OCI-LY1 (cell line): ENCODE data around the gene RUVBL1.

ENCODE experiments used
- H2AFZ ChIP-seq: fragments of 200-600 bp; sonication (generic), shearing (Covaris generic); 2 replicates; pipeline ENCODE4 v1.6.0; 2014; ENCODE audit warnings: antibody characterized with exemption, mild to moderate bottlenecking, low read length
- H3F3A ChIP-seq: fragments of 200-600 bp; sonication (generic), shearing (Covaris generic); 2 replicates; pipeline ENCODE4 v1.6.0; 2014; ENCODE audit warnings: mild to moderate bottlenecking, antibody characterized with exemption, low read length, moderate library complexity; ENCODE audit not compliant: insufficient read depth
- H3K27ac ChIP-seq: fragments of 200-600 bp; sonication (generic); 2 replicates; pipeline ENCODE4 v1.5.1; 2014; ENCODE audit warnings: low read length, mixed run types, mild to moderate bottlenecking, low read depth; ENCODE audit not compliant: poor library complexity, severe bottlenecking
- H3K27me3 ChIP-seq: fragments of 200-600 bp; sonication (generic); 2 replicates; pipeline ENCODE4 v1.6.0; 2014; ENCODE audit warnings: antibody characterized with exemption, mild to moderate bottlenecking, low read length, moderate library complexity; ENCODE audit not compliant: insufficient read depth
- H3K36me3 ChIP-seq: fragments of 200-600 bp; sonication (generic); 2 replicates; pipeline ENCODE4 v1.6.1; 2014; ENCODE audit warnings: mild to moderate bottlenecking, antibody characterized with exemption, low read length, moderate library complexity, mixed read lengths; ENCODE audit not compliant: insufficient read depth
- H3K4me1 ChIP-seq: fragments of 200-600 bp; sonication (generic); 2 replicates; pipeline ENCODE4 v1.5.1; 2014; ENCODE audit warnings: mild to moderate bottlenecking, low read length, moderate library complexity; ENCODE audit not compliant: insufficient read depth, severe bottlenecking
- H3K4me2 ChIP-seq: fragments of 200-600 bp; sonication (generic), shearing (Covaris generic); 2 replicates; pipeline ENCODE4 v1.6.1; 2014; ENCODE audit warnings: low read length
- H3K4me3 ChIP-seq: fragments of 200-600 bp; sonication (generic); 2 replicates; pipeline ENCODE4 v1.5.1; 2014; ENCODE audit warnings: low read length, low read depth, mild to moderate bottlenecking, mixed read lengths; ENCODE audit not compliant: poor library complexity, severe bottlenecking
- H3K79me2 ChIP-seq: fragments of 200-600 bp; shearing (Covaris generic); 2 replicates; pipeline ENCODE4 v1.6.1; 2016; ENCODE audit warnings: mixed run types, low read length, mixed read lengths; ENCODE audit not compliant: insufficient read depth
- H3K9ac ChIP-seq: fragments of 200-600 bp; sonication (generic), shearing (Covaris generic); 2 replicates; pipeline ENCODE4 v1.6.1; 2014; ENCODE audit warnings: mild to moderate bottlenecking, low read length, mixed read lengths
- H3K9me2 ChIP-seq: fragments of 200-600 bp; sonication (generic), shearing (Covaris generic); 2 replicates; pipeline ENCODE4 v1.6.1; 2014; ENCODE audit warnings: low read depth, mild to moderate bottlenecking, low read length, mixed read lengths
- H3K9me3 ChIP-seq: fragments of 200-600 bp; shearing (Covaris generic); 2 replicates; pipeline ENCODE4 v1.6.1; 2014; ENCODE audit warnings: low read length, mixed read lengths
- H4K20me1 ChIP-seq: fragments of 200-600 bp; sonication (generic), shearing (Covaris generic); 2 replicates; pipeline ENCODE4 v1.6.0; 2016; ENCODE audit warnings: mild to moderate bottlenecking, low read length; ENCODE audit not compliant: insufficient read depth
- CTCF ChIP-seq: fragments of 200-600 bp; sonication (generic), shearing (Covaris generic); IDR thresholded peaks from 2 replicates; pipeline ENCODE4 v1.5.1; 2017; ENCODE audit warnings: mild to moderate bottlenecking, antibody characterized with exemption, low read length, moderate library complexity, mixed read lengths
- EZH2 ChIP-seq: fragments of 200-600 bp; sonication (generic), shearing (Covaris generic); IDR thresholded peaks from 2 replicates; pipeline ENCODE4 v1.8.0; 2017; ENCODE audit warnings: borderline replicate concordance, mixed run types, mild to moderate bottlenecking, antibody characterized with exemption, low read length, moderate library complexity, mixed read lengths

The RUVBL1 gene

GRCh38 chr3:128128251-128128650 lies 4.6 kb upstream of the RUVBL1 start:
- Histone ChIP-seq H2AFZ (no peak overlapping the region), H3K4me1 (peaks cover 6% of the 10 kb centered on the region), H3K27ac (no peak overlapping the region), H3K36me3 (no peaks in the 10 kb centered on the region), H3K9me2 (no peaks in the 10 kb centered on the region), H3K27me3 (no peaks in the 10 kb centered on the region), H3K9ac (no peak overlapping the region), H3K79me2 (peaks cover 3% of the 10 kb centered on the region), H3K4me2 (no peak overlapping the region), H3K9me3 (no peaks in the 10 kb centered on the region), H4K20me1 (no peaks in the 10 kb centered on the region), H3K4me3 (no peak overlapping the region), H3F3A (no peaks in the 10 kb centered on the region)
- no peak for TF ChIP-seq CTCF

- H3K79me2 ChIP-seq: peaks cover 12% of the 10 kb centered on the region
- no peak for TF ChIP-seq EZH2
- TF ChIP-seq CTCF: no peak
- no peaks in the 10 kb centered on the region for H3K27me3 ChIP-seq
- H3K9me3 ChIP-seq: no peaks in the 10 kb centered on the region
- peaks cover under 1% of the 10 kb centered on the region; the same call in 1 of the 2 replicates for H3K36me3 ChIP-seq
- no peaks in the 10 kb centered on the region for H4K20me1 ChIP-seq
- H3K4me1 ChIP-seq: peaks cover 15% of the 10 kb centered on the region
- no peak overlapping the region for H3K9ac ChIP-seq
- no peak overlapping the region for H3K27ac ChIP-seq
- H3K4me3 ChIP-seq: no peak overlapping the region
- no peaks in the 10 kb centered on the region for H3F3A ChIP-seq
- no peaks in the 10 kb centered on the region for H3K9me2 ChIP-seq
- no peak overlapping the region for H2AFZ ChIP-seq
- H3K4me2 ChIP-seq: no peak overlapping the region
These were observed 3.6 kb upstream of the RUVBL1 start for GRCh38 chr3:128127236-128127635.

GRCh38 chr3:128123156-128123537 lies 465 bp downstream of the RUVBL1 start:
- Histone ChIP-seq H3K27ac (peak overlapping the region; percentile 16), H3K4me1 (peaks cover 19% of the 10 kb centered on the region), H4K20me1 (no peaks in the 10 kb centered on the region), H3K9me2 (no peaks in the 10 kb centered on the region), H3K36me3 (peaks cover 24% of the 10 kb centered on the region), H3F3A (no peaks in the 10 kb centered on the region), H3K9ac (peak overlapping the region; percentile 96), H2AFZ (no peak overlapping the region), H3K79me2 (peaks cover 15% of the 10 kb centered on the region), H3K4me3 (peak overlapping the region; percentile 94), H3K9me3 (no peaks in the 10 kb centered on the region), H3K4me2 (peak overlapping the region; percentile 77), H3K27me3 (no peaks in the 10 kb centered on the region)
- no peak for TF ChIP-seq CTCF
- TF ChIP-seq EZH2: no peak
